GM18499 (cell line): ENCODE results near the gene MYO7B.

Experiments used
- ATAC-seq: cut with Tn5 transposase; IDR thresholded peaks from one replicate; pipeline ENCODE4 v1.9.1; 2021; ENCODE audit warnings: moderate number of reproducible peaks; ENCODE audit not compliant: insufficient read depth, unreplicated experiment

MYO7B gene

DNA sequence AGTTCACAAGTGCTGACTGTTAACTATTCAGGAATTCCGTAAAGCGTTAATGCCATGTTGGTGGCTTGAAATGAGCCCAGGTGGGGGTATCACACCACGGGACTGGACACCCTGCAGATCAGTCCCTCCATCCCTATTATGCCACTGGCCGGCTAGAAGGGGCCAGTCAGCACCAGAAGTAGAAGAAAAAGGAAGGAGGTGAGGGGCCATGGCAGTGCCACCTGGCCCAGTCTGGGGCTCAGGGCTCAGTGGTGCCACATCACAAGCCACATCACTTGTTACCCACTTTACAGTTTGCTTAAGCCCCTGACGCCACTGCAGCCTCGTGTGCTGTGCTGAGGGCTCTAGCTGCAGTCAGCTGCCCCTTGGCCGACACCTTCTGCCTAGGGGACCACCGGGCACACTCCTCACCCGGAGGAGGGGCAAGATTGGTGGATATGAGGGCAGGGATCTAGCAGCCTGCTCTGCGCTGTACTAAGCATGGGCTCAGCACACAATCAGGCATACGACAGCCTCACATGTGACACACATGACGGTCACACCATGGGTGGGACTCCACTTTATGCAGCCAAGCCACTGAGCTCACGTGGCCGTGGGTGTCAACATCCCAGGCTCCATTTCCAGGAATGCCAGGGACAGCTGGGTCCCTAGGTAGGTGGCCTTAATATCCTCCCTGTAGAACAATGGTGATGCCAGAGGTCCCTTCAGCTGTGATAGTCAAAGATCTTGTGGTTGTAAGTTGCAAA lies 136.2 kb downstream of the MYO7B start:
- ATAC-seq, result no peak

DNA sequence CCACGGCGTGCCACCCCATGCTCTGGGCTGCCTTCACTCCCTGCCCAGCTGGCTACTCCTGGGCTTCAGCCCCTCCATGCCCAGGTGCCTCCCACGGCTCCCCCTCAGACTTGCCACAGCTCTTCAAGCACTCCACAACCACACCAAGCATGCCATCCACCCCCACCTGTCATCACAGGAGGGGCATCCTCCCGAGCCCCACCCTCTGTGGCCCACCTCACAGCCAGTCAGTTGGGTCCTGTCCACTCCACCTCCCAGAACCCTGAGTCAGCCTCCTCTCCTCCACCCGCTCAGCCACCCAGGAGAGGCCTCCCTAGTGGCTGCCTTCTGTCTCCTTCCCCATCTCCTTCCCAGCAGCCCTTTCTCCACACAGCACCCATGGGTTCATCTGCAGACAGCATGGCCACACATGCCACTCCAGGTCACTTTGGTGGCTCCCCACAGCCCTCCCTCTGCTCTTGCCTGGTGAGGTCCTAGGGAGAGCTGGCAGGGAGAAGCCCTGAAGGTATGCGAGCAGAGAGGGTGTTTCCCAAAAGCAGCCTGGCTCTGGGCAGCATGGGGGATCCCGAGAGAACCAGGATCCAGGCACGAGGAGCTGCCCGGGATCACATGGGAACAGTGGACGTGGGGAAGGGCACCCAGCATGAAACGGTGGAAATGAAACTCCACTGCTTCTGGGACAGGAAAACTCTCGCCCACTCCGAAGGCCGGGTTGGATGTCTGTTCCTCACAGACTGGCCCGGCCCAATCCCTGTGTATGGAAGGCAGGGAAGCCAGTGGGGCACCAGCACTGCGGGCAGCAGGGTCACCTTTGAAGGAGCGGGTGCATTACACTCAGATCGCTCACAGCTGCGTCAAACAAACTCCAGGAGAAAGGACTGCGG lies 137.1 kb downstream of the MYO7B start:
- no peak for ATAC-seq

- no peak for ATAC-seq
Observed at GRCh38 chr2:127673291-127674069, 138.0 kb downstream of the MYO7B start.

- no peak for ATAC-seq
Observed at GRCh38 chr2:127674241-127675209, 139.0 kb downstream of the MYO7B start.

- ATAC-seq, result no peak
Observed at GRCh38 chr2:127675331-127676261, 140.1 kb downstream of the MYO7B start, which contains the start of gene LIMS2. Gene LIMS2 (minus strand): TSS chr2:127675530. CDS start chr2:127675024, 506 bp downstream.

GRCh38 chr2:127676906-127677305 lies 141.4 kb downstream of the MYO7B start:
- ATAC-seq, result no peak

GRCh38 chr2:127678531-127678930 lies 143.0 kb downstream of the MYO7B start:
- no peak for ATAC-seq

DNA sequence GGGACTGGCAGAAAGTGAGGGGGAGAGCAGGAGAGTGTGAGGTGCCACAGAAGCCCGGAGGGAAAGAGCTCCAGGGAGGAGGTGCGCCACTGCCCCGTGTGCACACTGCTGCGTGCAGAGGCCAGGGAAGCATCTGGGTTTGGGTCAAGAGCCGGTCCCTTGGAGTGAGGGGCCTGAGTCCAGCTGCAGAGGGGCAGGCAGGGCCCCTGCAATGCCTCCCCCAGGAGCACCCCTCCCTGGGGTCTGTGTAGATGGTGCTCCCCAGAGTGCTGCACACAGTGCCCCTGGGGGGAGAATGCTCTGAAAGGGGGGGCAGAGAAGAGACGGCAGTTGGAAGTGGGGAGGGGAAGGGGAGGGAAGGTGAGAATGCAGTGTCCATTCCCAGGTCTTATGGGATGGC lies 143.5 kb downstream of the MYO7B start:
- no peak for ATAC-seq

GRCh38 chr2:127679680-127680361 lies 144.3 kb downstream of the MYO7B start:
- ATAC-seq, result no peak

- ATAC-seq, result no peak
Observed at GRCh38 chr2:127680706-127681287, 145.3 kb downstream of the MYO7B start.

DNA sequence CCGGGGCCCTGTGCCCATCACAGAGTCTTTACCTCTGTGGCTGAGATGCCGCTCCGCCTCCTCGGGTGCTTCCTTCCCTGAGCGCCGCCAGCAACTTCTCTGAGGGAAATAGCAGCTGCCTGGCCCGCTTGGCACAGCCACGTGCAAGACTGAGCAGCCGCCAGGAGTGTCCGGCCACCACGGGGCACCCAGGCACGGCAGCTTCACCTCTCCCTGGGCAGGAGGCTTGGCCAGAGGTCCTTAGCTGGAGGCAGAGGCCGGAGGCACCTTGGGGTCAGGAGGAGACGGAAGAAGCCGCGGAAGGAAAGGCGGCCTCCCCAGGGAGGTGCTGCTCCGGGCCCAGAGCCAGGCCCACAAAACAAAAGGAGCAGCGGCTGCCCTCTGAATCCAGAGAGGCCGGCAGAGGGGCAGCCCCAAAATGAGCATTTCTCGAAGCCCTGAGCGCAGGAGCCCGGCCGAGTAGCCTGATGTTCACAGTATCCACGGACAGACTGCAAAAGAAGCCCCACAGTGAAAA lies 145.9 kb downstream of the MYO7B start:
- no peak for ATAC-seq

DNA sequence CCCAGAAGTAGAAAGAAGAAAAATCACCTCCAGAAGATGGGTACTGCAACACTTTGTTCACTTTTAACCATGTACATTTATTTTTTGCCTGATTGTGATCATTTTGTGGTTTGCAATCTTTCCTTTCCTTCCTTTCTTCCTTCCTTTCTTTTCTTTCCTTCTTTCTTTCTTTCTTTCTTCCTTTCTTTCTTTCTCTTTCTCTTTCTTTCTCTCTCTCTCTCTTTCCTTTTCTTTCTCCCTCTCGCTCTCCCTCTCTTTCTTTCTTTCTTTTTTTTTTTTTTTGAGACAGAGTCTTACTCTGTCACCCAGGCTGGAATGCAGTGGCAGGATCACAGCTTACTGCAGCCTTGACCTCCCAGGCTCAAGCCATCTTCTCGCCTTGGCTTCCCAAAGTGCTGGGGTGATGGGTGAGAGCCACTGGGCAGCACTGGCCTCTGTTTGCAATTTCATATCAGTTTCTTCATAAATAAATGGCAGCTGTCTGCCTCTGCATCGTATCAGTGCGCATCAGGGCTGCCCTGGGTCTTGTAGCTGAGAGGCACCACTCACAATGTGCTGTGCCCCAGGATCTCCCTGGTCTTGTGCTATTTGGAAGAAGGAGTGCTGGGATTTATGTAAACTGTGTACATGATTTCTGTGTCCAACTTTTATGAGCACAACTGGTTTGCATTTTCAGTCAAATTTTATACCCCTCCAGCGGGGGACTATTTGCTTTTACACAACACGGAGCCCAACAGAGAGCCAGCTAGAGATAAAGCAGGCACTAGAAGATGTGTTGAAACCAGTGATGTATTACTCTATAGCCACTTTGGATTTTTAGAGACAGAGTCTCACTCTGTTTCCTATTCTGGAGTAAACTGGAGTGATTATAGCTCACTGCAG lies 146.7 kb downstream of the MYO7B start:
- no peak for ATAC-seq

GRCh38 chr2:127683056-127683455 lies 147.6 kb downstream of the MYO7B start:
- ATAC-seq, result no peak

DNA sequence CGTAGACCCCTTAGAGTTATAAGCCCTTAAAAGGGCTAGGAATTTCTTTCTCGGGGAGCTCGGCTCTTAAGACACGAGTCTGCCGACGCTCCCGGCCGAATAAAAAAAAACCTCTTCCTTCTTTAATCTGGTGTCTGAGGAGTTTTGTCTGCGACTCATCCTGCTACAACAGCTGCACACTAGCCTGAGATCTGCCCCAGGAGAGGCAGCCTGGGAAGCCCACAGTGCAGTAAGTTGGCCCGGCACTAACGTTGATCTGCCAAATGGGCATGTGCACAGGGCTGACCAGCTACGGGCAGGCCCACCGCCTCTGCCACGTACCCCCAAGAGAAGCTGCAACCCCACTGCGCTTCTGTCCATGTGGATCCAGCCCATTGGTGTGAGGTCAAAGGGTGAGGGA lies 148.3 kb downstream of the MYO7B start:
- ATAC-seq, result no peak

GRCh38 chr2:127685410-127686080 lies 150.1 kb downstream of the MYO7B start:
- no peak for ATAC-seq
